OCI-LY7 (cell line): Measurements from ENCODE around the gene TRIM72.

Experiments used
- CTCF ChIP-seq: fragments of 200-600 bp; sonication (generic); conservative IDR thresholded peaks from 2 replicates; pipeline ENCODE4 v1.5.1; 2014; ENCODE audit warnings: mild to moderate bottlenecking, antibody characterized with exemption, low read length, moderate library complexity, mixed read lengths
- EZH2phosphoT487 ChIP-seq: fragments of 200-600 bp; sonication (generic); IDR thresholded peaks from 2 replicates; pipeline ENCODE4 v1.6.1; 2018; ENCODE audit warnings: low read depth, borderline replicate concordance, mild to moderate bottlenecking, mixed run types, antibody characterized with exemption, low read length, moderate library complexity, mixed read lengths

GRCh38 chr16:31242206-31242605, 28.3 kb downstream of the TRIM72 start:
- no peak for TF ChIP-seq CTCF
- no peak for TF ChIP-seq EZH2phosphoT487
